G401 (cell line): ENCODE measurements around the gene RPS6KA5. TPM values are rescaled to one million over a fixed set of nuclear protein-coding genes. Genes with fewer than 3 reads are reported as not detected.
"Not testable (repeated sequence)": the region's sequence is repeated elsewhere in the genome, so short reads cannot be mapped to it uniquely, and the experiment has no call there.

Experiments used
- DNase-seq: peaks from one replicate; pipeline ENCODE4 v3.0.0-alpha.2; 2015; ENCODE audit warnings: low spot score
- in situ Hi-C: cut with HindIII; loops from 2 replicates; pipeline ENCODE4 v1.10.0; 2016; ENCODE audit warnings: low sequenced_read_pairs, mixed read lengths
- total RNA-seq: library from RNA; depleted of rRNA; stranded (reverse); fragments of >200 nt; shearing (Covaris generic); gene quantifications from 2 replicates; pipeline ENCODE4 v1.2.3, GENCODE V29; 2014

The RPS6KA5 gene
- total RNA-seq, 1 experiment from 2014 or later, result 0.78 TPM

- in situ Hi-C loops, result no loop called here
- DNase-seq, result no peak
Measured at GRCh38 chr14:90897022-90897421, 163.4 kb downstream of the RPS6KA5 start.

DNA sequence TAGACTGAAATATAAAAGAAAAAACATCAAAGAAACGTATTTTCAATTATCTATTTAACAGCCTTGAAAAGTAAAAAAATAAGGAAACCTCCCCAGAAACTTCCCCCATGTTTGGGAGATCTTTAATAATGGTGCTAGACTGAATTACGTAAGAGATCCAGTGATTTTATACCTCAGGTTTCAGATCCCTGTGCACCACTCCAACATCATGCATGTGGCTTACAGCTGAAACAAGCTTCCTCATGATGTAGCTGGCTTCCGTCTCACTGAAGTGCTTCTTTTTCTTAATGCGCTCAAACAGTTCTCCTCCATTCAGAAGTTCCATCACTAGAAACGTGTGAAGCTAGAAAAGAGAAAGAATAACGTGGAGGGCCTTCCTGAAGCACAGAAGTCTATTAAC, 166.2 kb downstream of the RPS6KA5 start:
- in situ Hi-C loops, result no loop called here

GRCh38 chr14:90893510-90893909, 166.9 kb downstream of the RPS6KA5 start:
- no peak for DNase-seq
- in situ Hi-C loops, result no loop called here

More for the DNA sequence above, 166.2 kb downstream of the RPS6KA5 start:
- no peak for DNase-seq

- in situ Hi-C loops, result no loop called here
- DNase-seq, result no peak
Measured at GRCh38 chr14:90892970-90893369, 167.5 kb downstream of the RPS6KA5 start.

GRCh38 chr14:90891326-90891725, 169.1 kb downstream of the RPS6KA5 start:
- no peak for DNase-seq
- in situ Hi-C loops, result no loop called here

DNA sequence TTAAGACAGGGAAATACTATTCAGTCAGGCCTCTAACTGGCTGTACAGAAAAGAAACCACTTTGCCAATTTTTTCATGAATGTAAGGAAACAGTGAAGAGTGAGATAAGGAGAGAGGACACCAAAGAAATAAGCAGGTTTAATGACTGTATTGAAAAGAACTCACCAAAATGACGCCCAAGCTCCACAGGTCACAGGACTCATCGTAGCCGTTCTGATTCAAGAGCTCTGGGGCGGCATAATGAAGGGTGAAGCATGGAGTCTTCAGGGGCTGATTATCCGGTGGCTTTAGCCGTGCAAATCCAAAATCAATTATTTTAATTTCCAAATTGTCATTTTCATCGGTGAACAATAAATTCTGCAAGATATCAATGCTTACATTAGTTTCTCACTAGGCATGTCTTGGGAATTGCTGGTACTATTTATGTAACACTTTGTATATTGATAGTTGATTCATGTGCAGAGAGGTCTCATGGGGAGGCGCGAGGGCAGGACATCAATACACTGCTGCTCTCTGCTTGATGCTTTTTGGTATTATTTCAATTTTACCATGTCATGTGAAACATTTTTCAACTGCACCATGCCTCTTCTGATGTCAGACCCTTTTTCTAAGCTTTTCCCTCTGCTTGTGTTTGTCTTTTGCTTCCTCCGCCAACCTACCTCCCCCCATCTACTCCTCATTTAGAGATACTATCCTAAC, 170.0 kb downstream of the RPS6KA5 start:
- DNase-seq, result no peak
- in situ Hi-C loops, result no loop called here

- in situ Hi-C loops, result no loop called here
Measured at GRCh38 chr14:90886297-90886815, 174.1 kb downstream of the RPS6KA5 start.

GRCh38 chr14:90883782-90884181, 176.7 kb downstream of the RPS6KA5 start:
- in situ Hi-C loops, result no loop called here
- DNase-seq, result no peak

More at GRCh38 chr14:90886297-90886815, 174.1 kb downstream of the RPS6KA5 start:
- DNase-seq, result no peak

DNA sequence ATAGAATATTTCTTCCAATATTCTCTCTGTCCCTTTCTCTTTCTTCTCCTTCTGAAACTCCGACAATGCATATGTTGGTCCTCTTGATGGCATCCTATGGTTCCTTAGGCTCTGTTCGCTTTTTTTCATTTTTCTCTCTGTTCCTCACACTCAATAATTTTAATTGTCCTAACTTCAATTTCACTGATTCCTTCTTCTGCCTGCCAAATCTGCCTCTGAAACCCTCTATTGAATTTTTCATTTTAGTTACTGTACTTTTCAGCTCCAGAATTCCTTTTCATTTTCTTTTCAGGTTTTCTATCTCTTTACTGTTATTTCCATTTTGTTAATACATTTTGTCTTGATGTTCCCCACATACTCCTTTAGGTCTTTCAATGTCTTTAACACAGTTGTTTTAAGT, 177.2 kb downstream of the RPS6KA5 start:
- in situ Hi-C loops, result no loop called here
- DNase-seq, result no peak

DNA sequence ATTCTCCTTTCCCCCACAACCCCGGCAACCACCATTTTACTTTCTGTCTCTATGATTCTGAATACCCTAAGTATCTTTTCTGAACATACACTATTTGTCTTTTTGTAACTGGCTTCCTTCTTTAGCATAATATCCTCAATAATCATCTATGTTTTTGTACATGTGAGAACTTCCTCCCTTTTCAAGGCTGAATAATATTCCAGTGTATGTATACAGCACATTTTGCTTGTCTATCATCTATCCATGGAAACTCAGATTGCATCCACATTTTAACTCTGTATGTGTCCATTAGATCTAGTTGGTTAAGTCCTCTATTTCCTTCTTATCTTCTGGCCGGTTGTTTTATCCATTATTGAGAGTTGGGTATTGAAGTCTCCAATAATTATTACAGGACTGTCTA, 180.2 kb downstream of the RPS6KA5 start:
- in situ Hi-C loops, result no loop called here

DNA sequence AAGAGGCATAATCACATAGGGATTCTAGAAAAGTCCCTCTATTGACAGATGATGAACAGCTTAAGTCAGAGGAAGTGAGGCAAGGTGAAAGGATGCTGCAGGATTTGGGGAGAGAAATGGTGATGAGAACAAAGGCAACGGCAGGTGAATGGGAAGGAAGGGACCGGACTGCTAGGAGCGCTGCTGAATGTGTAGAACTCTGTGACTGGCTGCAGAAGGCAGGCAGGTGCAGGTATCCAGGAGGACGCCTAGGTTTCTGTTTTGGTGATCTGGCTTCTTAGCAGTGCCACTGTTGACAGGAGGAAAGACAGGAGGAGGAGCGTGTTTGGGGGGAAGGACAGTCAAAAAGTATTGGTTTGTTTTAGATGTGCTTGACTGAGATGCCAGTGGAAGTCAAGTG, 185.8 kb downstream of the RPS6KA5 start:
- in situ Hi-C loops, result no loop called here
- no peak for DNase-seq

More for the DNA sequence above, 180.2 kb downstream of the RPS6KA5 start:
- no peak for DNase-seq

DNA sequence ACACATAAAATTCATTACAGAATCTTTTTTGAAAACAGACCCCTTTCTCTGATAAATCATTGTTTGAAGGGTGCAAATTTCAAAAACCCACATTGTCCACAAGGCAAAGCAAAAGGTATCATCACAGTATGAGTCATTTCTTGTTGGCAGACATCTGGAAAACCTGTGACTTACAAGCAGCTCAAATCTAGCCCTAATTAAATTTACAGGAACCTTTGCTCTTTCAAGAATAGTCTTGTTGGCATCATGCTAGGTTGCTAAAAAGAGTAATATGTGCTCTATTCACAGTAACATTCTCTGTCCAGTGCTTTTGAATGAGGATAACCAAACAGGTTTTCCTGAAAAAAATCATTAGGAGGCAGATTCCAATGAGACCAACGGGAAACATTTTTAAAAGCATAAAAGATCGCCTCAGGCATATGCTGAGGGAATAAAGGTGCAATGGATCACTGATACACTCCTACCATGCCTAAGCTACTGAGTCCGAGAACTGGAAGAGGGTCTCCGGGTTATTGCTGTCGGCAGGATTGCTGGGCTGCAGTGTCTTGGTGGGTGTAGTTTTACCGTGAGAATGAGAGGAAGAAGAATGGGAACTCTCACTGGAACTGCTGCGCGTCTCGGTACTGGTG, 188.7 kb downstream of the RPS6KA5 start:
- DNase-seq, result no peak

GRCh38 chr14:90870950-90871604, 189.4 kb downstream of the RPS6KA5 start:
- no peak for DNase-seq
- in situ Hi-C loops, result no loop called here

More for the DNA sequence above, 188.7 kb downstream of the RPS6KA5 start:
- in situ Hi-C loops, result no loop called here

DNA sequence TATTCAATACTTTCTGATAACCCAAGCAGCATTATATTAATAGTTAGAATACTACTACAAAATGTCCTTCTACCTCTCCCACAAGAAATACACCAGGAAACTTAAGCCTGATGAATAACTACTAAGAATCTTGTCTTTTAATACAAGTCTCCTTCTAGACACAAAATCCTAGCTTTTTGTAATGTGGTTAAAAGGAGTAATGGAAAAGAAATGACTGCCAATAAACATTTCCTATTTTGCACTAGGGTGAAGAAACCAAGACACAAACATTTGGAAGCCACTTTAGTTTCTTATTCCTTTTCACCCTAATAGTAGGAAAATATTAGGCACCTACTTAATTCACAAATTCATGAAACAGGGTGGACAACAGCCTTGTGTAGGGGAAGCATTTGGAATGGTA, 192.9 kb downstream of the RPS6KA5 start:
- DNase-seq, result no peak
- in situ Hi-C loops, result no loop called here

DNA sequence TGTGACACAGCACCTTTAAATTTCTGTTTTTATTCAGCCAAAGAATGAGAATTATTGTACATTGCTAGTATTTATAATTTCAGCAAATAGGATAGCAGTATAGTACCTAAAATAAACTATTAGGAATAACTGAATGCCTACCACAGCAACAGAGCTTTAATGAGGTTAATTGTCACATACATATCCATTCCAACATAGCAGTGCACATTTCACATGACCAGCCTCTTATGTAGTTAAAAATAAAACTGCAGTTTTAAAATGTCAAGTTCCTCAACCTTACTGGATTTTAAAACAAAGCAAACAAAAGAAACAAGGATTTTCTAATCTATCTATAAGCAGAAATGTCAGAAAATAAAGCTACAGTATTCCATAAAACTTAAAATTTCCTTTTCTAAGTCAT, 193.6 kb downstream of the RPS6KA5 start:
- no peak for DNase-seq
- in situ Hi-C loops, result no loop called here

DNA sequence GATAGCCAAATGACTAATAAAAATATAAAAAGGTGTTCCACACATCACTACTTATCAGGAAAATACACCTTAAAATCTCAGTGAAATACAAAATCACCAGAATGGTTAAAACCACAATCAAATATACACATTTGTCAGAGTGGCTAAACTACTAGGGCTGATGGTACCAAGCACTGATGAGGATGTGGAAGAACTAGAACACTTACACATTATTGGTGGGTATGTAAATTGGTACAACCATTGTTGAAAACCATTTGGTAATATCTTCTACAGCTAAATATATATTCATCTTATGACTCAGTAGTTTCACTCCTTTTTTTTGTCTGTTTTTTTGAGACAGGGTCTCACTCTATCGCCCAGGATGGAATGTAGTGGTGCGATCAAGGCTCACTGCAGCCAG, 195.7 kb downstream of the RPS6KA5 start:
- in situ Hi-C loops, result no loop called here
- no peak for DNase-seq

- in situ Hi-C loops, result no loop called here
Measured at GRCh38 chr14:90858511-90858910, 201.9 kb downstream of the RPS6KA5 start.

GRCh38 chr14:90857866-90858265, 202.6 kb downstream of the RPS6KA5 start:
- in situ Hi-C loops, result no loop called here
- no peak for DNase-seq

More at GRCh38 chr14:90858511-90858910, 201.9 kb downstream of the RPS6KA5 start:
- DNase-seq, result no peak

GRCh38 chr14:90856115-90856514, 204.3 kb downstream of the RPS6KA5 start:
- in situ Hi-C loops, DNase-seq: not testable (repeated sequence)

DNA sequence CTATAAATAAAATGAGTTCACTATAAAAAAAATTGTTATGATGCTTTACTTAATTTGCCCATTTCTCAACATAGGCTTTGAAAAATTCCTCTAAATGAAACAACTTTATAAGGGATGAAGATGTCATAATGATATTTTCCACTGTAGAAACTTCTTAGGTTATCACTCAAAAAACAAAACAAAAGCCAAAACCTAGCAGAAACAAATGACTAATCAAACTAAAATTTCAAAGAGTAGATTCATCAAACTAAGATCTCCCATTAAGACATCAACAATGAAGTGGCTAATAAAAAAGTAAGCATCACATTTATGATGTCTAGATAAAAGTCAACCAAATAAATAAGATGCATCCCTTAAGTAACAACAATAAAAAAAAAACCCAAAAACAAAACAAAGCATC, 207.3 kb downstream of the RPS6KA5 start:
- in situ Hi-C loops, result no loop called here
- DNase-seq, result no peak
